HG03280 (cell line): ENCODE data around the gene NOL11.
"Not testable (repeated sequence)": the region's sequence is repeated elsewhere in the genome, so short reads cannot be mapped to it uniquely, and the experiment has no call there.

ENCODE experiments used
- ATAC-seq: cut with Tn5 transposase; IDR thresholded peaks from one replicate; pipeline ENCODE4 v1.9.1; 2021; ENCODE audit warnings: mild to moderate bottlenecking, moderate library complexity; ENCODE audit not compliant: unreplicated experiment

Gene NOL11

DNA sequence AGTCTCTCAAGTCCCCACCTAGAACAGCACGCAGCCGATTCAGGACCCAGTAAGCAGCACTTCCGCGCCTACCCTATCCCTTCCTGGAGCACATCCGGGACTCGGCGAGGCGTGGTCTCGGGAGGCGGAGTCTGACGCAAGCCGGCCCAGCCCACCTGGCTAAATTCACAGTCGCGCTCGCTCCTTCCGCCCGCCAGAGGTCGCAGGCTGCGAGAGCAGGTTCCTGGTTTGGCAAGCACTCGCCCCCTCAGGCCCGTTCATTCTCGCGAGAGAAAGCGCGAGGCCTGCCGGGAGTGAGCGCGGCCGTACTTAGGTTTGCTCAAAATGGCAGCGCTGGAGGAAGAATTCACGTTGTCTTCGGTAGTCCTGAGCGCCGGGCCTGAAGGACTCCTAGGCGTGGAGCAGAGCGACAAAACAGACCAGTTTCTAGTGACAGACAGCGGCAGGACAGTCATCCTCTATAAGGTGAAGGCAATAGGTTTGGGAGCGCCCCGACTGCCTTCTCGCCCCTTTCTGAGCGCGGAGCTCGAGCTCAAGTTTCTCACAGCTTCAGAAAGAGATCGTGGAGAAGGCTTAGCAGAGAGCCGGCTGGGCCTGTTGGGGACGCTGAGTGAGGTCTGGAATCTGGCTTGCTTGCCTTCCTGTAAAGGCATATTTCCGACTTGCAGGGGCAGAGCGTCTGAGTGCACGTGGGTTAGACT lies at the start of gene NOL11:
NOL11 (plus strand) TSS at position 313 of the 701 bp plus-strand sequence; CDS start at position 325, 12 bp downstream.
- peak; percentile 95 for ATAC-seq

DNA sequence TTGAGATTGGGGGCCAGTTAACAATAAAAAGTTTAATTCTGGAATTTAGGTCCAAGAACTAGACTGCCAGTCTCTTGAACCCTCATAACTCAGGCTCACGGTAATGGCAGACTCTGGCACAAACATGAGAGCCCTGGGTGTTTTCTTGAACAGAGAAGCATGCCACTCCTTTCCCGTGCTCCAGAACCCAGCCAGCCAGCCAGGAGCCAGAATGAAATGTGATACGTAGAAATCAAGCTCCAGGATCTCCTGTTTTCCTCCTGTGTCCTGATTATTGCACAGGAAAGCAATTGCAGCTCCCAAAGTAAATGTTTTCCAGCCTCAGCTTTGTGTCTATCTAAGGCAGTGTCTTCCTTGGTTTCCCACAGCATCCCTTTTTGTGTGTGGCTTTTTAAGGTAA lies 46.2 kb upstream of the NOL11 start:
- no peak for ATAC-seq

DNA sequence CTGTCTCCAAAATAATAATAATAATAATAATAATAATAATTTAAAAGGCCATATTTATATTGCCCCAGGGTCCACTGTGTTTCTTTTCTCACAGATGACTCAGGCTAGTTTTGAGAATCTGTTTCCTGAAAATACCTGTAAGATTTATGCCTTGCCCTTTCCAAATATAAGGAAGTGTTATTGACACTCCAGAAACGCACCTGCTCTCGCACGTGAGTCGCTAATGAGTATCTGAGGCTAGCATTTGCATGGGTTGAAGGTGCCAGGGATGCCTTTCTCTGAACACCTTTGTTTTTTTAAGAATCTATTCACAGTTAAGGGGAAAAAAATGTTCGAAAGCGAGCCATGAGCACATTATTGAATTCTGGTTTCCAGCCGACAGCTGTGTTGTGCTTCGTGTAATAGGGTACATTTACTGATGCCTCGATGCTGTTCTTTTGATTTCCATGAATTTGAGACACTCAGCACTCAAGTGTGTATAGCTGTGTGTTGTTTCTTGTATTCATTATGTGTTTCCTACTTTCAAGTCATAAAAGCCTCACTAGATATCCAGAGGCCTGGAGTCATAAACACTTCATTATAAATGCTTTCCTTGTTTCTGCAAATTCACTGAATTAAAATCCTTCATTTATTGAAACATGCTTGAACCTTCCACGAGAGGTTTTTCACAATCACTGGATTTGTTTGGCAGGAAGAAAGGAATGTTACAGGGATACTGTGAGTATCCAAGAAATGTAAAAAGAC lies 45.0 kb upstream of the NOL11 start:
- ATAC-seq, result no peak

- ATAC-seq, result no peak
These were observed 42.3 kb upstream of the NOL11 start for GRCh38 chr17:67675481-67675880.

DNA sequence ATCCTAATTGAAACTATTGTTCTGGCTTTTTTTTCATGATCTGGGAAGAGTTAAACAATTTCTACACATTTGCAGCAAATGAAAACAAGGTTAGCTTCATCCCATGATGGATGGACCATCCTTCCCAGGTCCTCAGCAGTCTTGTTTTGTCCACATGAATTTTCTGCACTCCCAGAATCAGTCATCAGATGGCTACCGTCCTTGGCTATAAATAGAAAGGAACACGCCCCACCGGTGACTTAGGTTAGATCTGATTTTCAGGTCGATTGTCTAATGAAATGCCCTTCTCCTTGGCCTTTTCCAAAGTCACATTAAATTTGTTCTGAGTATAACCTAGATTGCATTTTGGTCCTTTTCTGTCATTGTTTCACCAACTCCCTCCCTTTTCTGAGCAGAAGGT lies 41.4 kb upstream of the NOL11 start:
- no peak for ATAC-seq

- ATAC-seq, result no peak
These were observed 39.3 kb upstream of the NOL11 start for GRCh38 chr17:67678414-67678813.

DNA sequence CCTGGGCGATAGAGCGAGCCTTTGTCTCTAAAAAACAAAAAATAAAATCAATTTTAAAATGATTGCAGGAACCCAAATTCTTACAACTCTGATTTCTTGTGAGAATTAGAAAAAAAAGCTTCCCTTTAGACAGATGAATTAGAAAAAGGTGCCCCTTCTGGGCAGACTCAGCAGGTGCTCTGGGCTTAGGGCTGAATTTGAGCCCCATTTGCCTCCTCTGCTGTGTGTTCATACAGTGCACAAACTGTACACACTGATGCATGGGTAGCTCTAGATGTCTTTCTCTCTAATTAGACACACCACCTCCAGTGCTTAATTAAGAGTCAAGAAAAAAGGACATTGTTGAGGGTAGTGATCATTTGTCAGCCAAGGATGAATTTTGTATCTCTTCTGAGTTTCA lies 38.5 kb upstream of the NOL11 start:
- ATAC-seq, result no peak

GRCh38 chr17:67679721-67680120 lies 38.0 kb upstream of the NOL11 start:
- ATAC-seq, result no peak

GRCh38 chr17:67680445-67681224 lies 37.1 kb upstream of the NOL11 start:
- no peak for ATAC-seq

GRCh38 chr17:67682196-67682595 lies 35.5 kb upstream of the NOL11 start:
- ATAC-seq, result no peak

GRCh38 chr17:67685351-67685750 lies 32.4 kb upstream of the NOL11 start:
- no peak for ATAC-seq

DNA sequence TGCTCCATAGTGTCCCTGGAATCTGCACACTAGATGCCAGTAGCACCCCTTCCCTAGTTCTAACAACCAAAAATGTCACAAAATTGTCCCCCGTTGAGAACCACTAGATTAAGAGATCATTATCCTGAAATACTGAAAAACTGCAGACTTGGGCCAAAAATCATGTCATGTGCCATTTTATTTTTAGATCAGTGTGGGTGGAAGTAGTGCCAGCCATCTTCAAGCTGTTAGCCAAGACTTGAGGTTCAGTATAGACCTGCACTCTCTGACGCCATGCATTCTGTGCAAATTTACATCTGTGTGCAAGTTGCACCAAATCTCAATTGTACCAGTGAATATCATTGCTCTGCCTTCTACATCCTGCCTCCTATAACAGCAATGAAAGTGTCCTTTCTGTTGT lies 31.5 kb upstream of the NOL11 start:
- no peak for ATAC-seq

DNA sequence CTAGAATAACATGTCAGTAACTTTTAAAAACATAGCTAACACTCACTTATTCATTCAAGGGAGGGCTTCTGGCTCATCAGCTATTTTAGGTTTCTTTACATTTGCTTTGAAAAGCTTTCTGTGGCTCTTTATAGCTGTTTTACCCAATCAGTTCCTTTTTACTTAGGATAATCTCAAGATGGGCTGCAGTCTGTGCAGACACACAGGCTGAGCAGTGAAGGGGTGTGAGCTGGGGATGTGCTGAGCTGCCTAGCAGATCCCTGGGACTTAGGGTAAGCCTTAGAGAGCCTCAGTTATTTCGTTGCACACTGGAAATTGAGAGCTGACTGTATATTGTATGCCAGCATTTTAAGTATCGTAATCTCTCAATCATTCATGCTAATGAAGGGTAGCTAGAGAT lies 30.2 kb upstream of the NOL11 start:
- ATAC-seq, result no peak

DNA sequence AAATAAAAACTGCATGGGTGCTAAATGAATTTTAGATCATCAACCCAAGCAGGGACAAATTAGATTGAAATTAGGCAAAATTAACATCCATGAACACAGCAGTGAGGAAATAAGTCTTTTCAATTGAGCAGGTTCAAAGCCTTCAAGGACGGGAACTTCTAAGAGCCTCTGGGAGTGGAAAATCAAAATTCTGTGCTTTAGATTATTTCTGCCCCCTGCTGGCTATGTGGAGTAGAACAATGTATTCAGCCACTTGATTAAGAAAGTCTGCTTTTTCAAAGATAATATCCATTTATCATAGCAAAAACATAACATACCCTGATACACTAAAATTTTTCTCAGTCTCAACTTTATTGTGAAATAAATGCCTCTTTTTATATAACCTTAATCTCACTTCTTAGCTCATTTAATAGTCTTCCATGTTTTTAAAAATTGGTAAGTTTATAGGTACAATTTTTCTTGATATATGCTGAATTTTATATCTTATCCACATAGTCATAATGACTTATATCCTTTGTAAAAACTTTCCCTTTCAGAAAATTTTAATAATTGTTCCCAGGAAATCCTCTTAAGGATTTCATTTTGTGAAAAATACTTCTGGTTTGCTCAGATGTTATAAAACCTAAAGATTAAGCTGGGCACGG lies 28.1 kb upstream of the NOL11 start:
- ATAC-seq, result no peak

GRCh38 chr17:67693811-67694210 lies 23.9 kb upstream of the NOL11 start:
- ATAC-seq, result no peak

DNA sequence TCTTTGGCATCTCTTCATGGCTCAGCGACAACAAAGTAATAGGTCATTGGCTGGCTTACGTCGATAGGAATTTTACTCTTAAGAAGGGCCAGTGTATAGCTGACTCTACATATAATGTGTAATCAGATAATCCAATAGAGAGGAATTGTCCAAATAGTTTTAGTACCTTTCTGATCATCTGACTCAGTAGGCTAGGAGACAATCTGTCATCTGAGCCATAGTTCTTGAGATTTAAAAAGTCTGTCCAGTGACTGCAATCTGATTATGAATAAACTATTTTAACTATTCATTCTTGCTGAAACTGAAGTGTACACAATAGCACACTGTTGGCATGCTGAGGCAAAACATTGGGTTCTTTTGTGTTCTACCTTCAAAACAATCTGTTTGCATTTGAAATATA lies 21.4 kb upstream of the NOL11 start:
- ATAC-seq, result no peak

DNA sequence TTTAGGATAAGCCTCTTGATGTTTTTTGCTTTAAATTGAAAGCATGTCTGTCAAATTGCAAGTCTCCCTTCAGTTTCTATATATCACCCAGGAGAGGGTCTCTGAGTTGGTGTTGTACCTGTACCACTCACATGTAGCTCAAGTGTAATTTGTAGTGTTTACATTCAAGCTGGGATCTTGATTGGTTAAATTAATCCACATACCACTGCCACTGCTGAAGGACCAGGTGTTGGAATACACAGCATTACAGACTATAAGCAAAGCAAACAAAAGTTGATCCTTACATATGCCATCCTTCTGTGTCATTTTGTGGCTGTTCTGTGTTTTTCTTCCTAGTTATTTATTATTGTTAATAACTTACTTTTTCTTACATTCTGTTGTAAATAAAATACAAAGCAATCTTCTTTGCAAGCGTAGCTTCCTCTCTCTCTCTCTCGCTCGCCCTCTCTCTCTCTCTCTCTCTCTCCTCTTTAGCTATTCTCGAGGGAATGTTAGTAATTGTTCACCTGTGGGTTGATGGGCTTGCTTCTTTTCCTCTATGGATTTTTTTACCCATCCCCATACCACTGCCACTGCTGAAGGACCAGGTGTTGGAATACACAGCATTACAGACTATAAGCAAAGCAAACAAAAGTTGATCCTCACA lies 20.8 kb upstream of the NOL11 start:
- ATAC-seq, result no peak

- ATAC-seq, result no peak
These were observed 17.6 kb upstream of the NOL11 start for GRCh38 chr17:67700037-67700724.

DNA sequence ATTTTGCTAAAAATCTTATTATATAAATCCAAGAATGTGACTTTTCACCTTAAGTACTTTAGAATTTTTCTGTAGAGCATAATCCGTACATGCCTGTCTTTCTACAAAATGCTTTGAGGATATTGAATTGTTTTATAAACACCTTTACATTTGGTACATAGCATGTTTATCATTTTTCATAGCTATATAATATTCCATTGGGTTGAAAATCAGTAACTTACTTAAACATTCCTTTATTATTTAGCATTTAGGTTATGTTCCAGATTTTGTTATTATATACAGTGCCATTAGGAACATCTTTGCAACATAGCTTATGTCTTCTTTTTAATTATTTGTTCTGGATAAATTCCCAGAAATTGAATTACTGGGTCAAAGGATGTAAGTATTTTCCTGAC lies 17.0 kb upstream of the NOL11 start:
- ATAC-seq, result no peak

GRCh38 chr17:67702861-67703260 lies 14.9 kb upstream of the NOL11 start:
- ATAC-seq, result not testable (repeated sequence)
